ENCODE measurements around the gene XCL1.

Gene XCL1

GRCh38 chr1:168617974-168618750 lies 41.8 kb downstream of the XCL1 start:
- H3K4me3 ChIP-seq (ENCODE audit: low read depth, low read length), result no peak overlapping the region
- no peak for TF ChIP-seq CTCF (IDR thresholded peaks at IDR 0.05; ENCODE audit: borderline replicate concordance, insufficient read depth, low read depth, low read length)

GRCh38 chr1:168618886-168619285 lies 42.5 kb downstream of the XCL1 start:
- H3K4me3 ChIP-seq (ENCODE audit: low read depth, low read length), result no peak overlapping the region
- TF ChIP-seq CTCF (IDR thresholded peaks at IDR 0.05; ENCODE audit: borderline replicate concordance, insufficient read depth, low read depth, low read length), result no peak

- H3K4me3 ChIP-seq (ENCODE audit: low read depth, low read length), result no peak overlapping the region
- TF ChIP-seq CTCF (IDR thresholded peaks at IDR 0.05; ENCODE audit: borderline replicate concordance, insufficient read depth, low read depth, low read length), result no peak
Measured at GRCh38 chr1:168621356-168621755, 45.0 kb downstream of the XCL1 start.

GRCh38 chr1:168623003-168623828 lies 46.8 kb downstream of the XCL1 start:
- TF ChIP-seq CTCF (IDR thresholded peaks at IDR 0.05; ENCODE audit: borderline replicate concordance, insufficient read depth, low read depth, low read length), result no peak
- no peak overlapping the region for H3K4me3 ChIP-seq (ENCODE audit: low read depth, low read length)

DNA sequence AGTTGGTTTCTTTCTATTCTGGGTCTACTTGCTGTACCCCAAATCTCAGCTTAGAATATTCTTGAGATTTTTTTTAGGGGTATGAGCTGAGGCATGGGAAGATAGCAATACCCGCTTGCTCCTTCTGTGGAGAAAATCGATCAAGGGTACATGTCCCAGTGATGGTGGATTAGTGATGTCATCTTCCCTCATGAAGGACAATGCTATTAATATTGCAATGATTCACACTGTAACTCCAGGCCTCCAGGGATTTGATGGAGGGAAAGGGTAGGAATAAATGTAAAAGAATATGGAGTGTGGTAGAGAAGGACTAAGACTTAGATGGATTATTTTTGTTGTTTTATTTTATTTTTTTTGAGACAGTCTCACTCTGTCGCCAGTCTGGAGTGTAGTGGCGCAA lies 47.4 kb downstream of the XCL1 start:
- H3K4me3 ChIP-seq (ENCODE audit: low read depth, low read length), result no peak overlapping the region
- TF ChIP-seq CTCF (IDR thresholded peaks at IDR 0.05; ENCODE audit: borderline replicate concordance, insufficient read depth, low read depth, low read length), result no peak

GRCh38 chr1:168626326-168626725 lies 49.9 kb downstream of the XCL1 start:
- no peak overlapping the region for H3K4me3 ChIP-seq (ENCODE audit: low read depth, low read length)
- TF ChIP-seq CTCF (IDR thresholded peaks at IDR 0.05; ENCODE audit: borderline replicate concordance, insufficient read depth, low read depth, low read length), result no peak

Measured in GM12875 (cell line).